Measurements from ENCODE around the gene ADARB2. TPM values are rescaled to one million over a fixed set of nuclear protein-coding genes. Genes with fewer than 3 reads are reported as not detected.

Gene ADARB2
- total RNA-seq, 1 donor from 2014 or later, result not detected

- DNase-seq (no peak), ATAC-seq (ENCODE audit: poor library complexity) (no peak)
- intact Hi-C loops (cut with DNase I), result no loop called here
Measured at GRCh38 chr10:1608851-1609647, 128.3 kb downstream of the ADARB2 start.

- no peak for ATAC-seq (ENCODE audit: poor library complexity)
- DNase-seq, result no peak
- intact Hi-C loops (cut with DNase I), result no loop called here
Measured at GRCh38 chr10:1608408-1608807, 128.9 kb downstream of the ADARB2 start.

DNA sequence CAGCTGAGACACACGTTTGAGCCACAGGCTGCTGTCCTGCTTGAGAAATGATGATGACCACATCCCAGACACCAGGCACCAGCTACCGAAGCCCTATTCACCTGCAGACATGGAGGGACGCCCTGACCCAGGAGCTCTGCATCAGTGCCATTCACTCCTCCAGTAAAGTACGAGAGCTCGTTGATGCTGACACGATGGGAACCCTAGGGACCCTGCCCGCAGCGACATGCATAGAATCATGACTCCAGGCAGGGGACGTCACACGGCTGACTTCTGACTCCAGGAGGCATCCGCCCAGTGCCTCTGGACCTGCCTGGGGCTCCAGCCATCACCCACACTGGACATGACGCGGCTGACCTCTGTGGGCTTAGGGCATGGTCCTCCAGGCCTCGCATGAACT, 129.9 kb downstream of the ADARB2 start:
- ATAC-seq (ENCODE audit: poor library complexity) (no peak), DNase-seq (no peak)
- intact Hi-C loops (cut with DNase I), result no loop called here

GRCh38 chr10:1605999-1606940, 131.1 kb downstream of the ADARB2 start:
- intact Hi-C loops (cut with DNase I), result no loop called here

GRCh38 chr10:1605121-1605520, 132.2 kb downstream of the ADARB2 start:
- ATAC-seq (ENCODE audit: poor library complexity) (no peak), DNase-seq (no peak)
- intact Hi-C loops (cut with DNase I), result no loop called here

More at GRCh38 chr10:1605999-1606940, 131.1 kb downstream of the ADARB2 start:
- DNase-seq (no peak), ATAC-seq (ENCODE audit: poor library complexity) (no peak)

- intact Hi-C loops (cut with DNase I), result no loop called here
- no peak for ATAC-seq (ENCODE audit: poor library complexity)
- no peak for DNase-seq
Measured at GRCh38 chr10:1604246-1604645, 133.1 kb downstream of the ADARB2 start.

GRCh38 chr10:1603181-1603580, 134.1 kb downstream of the ADARB2 start:
- DNase-seq, result no peak
- intact Hi-C loops (cut with DNase I), result no loop called here
- ATAC-seq (ENCODE audit: poor library complexity), result no peak

DNA sequence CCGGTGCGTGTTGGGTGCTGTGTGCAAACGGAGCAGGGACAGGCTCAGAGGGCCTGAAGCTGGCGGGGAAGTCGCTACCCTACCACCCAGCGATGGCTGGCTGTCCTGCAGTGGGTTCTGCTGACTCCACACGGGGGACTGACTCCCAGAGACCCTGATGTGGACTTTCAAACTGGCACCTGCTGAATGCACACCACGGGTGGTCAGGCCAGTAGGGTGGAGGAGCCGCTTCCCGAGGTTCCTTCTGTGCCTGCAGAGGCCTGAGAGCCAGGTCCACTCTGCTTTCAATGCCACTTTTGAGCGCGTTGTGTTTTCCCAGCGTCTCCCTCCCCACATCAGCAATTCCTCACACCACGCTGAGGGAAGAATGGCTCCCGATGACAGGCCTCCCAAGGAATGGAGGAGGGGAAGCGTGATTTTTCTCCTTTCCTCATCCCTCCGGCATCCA, 135.3 kb downstream of the ADARB2 start:
- no peak for ATAC-seq (ENCODE audit: poor library complexity)
- intact Hi-C loops (cut with DNase I), result no loop called here
- no peak for DNase-seq

DNA sequence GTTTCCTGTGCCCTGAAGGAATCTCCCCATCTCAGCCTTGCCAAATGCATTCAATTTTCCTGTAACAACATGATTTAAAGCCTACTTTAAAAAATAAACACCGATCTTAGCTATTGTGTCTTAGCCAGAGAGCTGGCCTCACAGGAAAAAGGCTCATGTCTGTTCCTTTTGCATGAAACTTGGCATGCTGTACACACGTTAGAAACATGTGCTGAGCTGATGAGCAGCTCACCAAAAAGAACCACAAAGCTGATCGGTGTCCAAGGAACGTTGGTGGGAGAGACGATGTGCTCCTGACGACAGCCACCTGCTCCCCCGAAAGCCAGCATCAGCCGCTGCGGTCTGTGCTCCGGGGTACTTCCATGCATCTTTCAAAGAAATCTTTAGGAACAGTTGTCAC, 135.9 kb downstream of the ADARB2 start:
- ATAC-seq (ENCODE audit: poor library complexity) (no peak), DNase-seq (no peak)
- intact Hi-C loops (cut with DNase I), result no loop called here

DNA sequence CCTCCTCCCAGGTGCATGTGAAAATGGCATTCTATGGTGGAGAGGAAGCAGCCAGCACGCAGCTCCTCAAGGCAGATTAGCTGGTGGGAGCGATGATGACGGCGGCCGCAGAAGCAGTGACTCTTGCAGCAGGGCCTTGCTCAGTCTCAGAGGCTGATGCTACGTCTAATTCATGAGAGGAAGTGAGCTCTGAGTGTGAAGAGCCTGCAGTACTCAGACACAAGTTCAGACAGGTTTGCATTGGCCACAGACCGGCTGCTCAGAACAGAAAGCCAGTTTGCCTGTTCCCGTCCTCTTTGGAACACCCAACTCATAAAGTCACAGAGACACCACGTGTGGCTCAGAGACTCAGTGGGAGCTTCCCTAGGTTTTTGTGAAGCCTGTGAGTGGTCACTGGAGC, 136.5 kb downstream of the ADARB2 start:
- intact Hi-C loops (cut with DNase I), result no loop called here
- no peak for ATAC-seq (ENCODE audit: poor library complexity)
- no peak for DNase-seq

DNA sequence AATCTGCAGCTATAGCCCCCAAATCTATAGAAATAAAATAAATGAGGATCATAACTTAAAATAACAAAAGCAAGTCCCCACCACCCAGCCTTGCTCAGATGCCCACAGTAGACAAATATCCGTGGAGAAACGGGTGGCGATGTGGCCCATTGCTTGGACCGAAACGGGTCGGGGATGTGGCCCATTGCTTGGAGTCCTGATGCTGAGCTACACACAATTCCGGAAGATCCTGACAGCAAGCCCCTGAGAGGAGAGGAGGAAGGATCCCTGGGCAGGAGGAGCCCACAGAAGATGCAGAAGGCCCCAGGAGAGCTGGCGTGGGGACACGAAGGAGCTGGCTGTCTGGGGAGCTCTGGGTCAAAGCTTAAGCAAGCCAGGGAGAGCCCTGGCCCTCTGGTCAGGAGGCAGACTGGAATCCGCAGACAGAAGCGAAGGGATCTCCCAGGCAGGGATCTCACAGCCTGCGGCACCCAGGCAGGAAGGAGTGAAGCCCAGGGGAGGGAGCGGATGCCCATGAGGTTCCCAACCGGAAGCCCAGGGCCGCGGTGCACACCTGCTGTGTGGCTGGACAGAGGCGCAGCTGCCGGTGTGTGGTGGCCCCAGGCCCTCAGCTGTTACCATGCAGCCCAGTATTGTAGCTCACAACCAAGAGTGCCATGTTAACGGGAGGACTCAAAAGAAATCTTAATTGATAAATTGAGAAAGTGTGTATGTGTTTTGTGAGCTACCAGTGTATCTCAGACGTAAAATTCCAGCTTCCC, 138.8 kb downstream of the ADARB2 start:
- DNase-seq (no peak), ATAC-seq (ENCODE audit: poor library complexity) (no peak)
- intact Hi-C loops (cut with DNase I), result no loop called here

DNA sequence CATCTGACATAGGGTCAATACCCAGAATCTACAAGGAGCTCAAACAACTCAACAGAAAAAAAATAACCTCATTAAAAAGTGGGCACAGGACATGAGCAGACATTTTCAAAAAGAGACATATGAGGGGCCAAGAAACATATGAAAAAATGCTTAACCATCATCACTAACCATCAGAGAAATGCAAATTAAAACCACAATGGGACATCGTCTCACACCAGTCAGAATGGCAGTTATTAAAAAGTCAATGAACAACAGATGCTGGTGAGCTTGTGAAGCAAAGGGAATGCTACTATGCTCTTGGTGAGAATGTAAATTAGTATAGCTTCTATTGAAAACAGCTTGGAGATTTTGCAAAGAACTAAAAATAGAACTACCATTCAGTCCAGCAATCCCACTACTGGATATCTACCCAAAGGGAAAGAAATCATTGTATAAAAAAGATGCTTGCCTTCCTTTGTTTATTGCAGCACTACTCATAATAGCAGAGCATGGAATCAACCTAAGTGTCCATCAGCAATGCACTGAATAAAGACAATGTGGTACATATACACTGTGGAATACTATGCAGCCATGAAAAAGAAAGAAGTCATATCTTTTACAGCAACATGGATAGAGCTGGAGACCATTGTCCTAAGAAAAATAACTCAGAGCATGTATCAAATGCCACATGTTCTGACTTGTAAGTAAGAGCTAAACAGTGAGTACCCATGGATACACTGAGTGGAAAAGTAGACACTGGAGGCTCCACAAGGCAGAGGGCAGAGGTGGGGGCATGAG, 139.8 kb downstream of the ADARB2 start:
- no peak for ATAC-seq (ENCODE audit: poor library complexity)
- intact Hi-C loops (cut with DNase I), result no loop called here
- no peak for DNase-seq

DNA sequence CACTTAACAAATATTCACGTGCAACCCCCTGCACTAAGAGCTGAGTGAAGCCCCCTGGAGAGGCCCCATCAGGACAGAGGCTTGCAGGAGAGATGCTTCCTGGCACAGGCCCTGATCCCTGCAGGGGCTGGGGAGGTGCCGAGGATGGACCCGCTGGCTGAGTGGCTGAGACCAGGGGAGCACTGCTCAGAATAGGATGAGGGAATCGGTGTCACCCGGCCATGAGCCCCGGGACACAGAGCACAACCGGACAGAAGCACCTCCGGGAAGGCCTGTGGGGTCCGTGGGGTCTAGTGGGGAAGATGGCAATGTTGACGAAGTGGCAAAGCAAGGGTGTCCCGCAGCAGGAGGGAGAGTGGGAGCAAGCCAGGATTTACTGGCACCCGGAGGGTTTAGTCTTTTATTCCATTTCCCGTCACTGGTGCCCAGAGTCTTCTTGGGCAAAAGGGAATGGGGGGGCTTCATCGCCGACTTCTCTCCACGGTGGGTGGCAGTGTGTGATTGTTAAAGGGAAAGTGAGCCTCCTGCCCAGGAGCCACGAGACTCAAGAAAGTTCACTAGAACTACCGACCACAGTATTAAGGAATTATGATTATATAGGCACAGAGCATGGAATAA, 140.7 kb downstream of the ADARB2 start:
- no peak for ATAC-seq (ENCODE audit: poor library complexity)
- DNase-seq, result no peak
- intact Hi-C loops (cut with DNase I), result no loop called here

GRCh38 chr10:1595726-1596125, 141.6 kb downstream of the ADARB2 start:
- DNase-seq (no peak), ATAC-seq (ENCODE audit: poor library complexity) (no peak)
- intact Hi-C loops (cut with DNase I), result no loop called here

DNA sequence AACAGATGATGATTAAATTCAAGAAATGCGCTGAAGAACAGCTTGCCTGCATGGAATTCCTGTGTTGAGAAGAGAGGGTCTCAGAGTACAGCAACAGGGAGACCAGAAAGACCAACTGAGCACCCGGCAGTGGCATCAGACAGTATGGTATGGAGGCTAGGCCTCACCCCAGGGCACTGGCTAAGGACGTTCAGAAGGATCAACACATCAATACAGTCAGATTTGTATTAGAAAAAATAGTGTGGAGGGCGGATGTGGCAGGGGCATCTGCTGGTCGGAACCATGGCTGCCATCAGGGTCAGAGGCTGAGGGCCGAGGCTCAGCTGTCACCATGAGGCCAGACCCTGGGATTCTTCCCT, 142.1 kb downstream of the ADARB2 start:
- ATAC-seq (ENCODE audit: poor library complexity) (no peak), DNase-seq (no peak)
- intact Hi-C loops (cut with DNase I), result no loop called here

GRCh38 chr10:1594372-1595241, 142.7 kb downstream of the ADARB2 start:
- ATAC-seq (ENCODE audit: poor library complexity) (no peak), DNase-seq (no peak)
- intact Hi-C loops (cut with DNase I), result no loop called here

DNA sequence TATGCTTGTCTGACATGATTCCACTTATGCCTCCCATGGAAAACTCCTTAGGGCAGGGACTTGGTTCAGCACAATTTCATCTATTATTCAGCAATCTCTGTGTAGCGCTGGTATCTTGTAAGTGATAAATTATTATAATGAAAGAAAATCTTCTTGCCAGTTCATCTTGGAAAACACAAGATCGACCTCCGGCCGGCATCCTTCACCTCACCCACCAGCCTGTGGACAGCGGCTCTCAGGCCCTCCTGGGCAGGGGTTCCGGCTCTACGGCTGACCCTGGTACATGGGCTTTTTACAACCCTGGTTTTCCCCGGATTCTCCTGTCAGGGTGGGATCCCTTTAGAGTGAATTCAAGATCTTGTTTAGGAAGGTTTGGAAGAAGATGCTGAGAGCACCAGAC, 145.6 kb downstream of the ADARB2 start:
- no peak for ATAC-seq (ENCODE audit: poor library complexity)
- no peak for DNase-seq

More for the DNA sequence above, 145.6 kb downstream of the ADARB2 start:
- intact Hi-C loops (cut with DNase I), result no loop called here
